ENCODE data around the gene TPST1. TPM values are rescaled to one million over a fixed set of nuclear protein-coding genes. Genes with fewer than 3 reads are reported as not detected.

Gene TPST1
- total and polyA plus RNA-seq, 2 donors (not counting 1 experiment from before 2014, with no cell fraction given) = 81.8 to 151 TPM

DNA sequence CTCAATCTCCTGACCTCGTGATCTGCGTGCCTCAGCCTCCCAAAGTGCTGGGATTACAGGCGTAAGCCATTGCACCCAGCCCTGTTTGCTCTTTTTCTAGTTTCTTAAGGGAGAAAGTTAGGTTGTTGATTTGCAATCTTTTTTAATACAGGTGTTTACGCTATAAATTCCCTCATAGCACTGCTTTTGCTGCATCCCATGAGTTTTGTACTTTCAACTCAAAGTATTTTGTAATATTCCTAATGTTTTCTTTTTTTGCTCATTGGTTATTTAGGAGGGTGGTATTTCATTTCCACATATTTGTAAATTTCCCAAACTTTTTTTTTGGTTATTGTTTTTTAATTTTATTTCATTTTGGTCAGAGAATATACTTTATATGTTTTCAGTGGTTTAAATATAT is 11.6 kb downstream of the TPST1 start:
- TF ChIP-seq, protein P1, sequence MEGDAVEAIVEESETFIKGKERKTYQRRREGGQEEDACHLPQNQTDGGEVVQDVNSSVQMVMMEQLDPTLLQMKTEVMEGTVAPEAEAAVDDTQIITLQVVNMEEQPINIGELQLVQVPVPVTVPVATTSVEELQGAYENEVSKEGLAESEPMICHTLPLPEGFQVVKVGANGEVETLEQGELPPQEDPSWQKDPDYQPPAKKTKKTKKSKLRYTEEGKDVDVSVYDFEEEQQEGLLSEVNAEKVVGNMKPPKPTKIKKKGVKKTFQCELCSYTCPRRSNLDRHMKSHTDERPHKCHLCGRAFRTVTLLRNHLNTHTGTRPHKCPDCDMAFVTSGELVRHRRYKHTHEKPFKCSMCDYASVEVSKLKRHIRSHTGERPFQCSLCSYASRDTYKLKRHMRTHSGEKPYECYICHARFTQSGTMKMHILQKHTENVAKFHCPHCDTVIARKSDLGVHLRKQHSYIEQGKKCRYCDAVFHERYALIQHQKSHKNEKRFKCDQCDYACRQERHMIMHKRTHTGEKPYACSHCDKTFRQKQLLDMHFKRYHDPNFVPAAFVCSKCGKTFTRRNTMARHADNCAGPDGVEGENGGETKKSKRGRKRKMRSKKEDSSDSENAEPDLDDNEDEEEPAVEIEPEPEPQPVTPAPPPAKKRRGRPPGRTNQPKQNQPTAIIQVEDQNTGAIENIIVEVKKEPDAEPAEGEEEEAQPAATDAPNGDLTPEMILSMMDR (conservative IDR thresholded peaks at IDR 0.05 in 1 of 2, IDR thresholded peaks at IDR 0.05 in 1 of 2; ENCODE audit: low read depth in 1 of 2, low read length in 2 of 2) = no peak
- no peak for TF ChIP-seq EZH2 (IDR thresholded peaks at IDR 0.05; ENCODE audit: low read length, missing control alignments)
- no peak for DNase-seq (ENCODE audit: low read depth in 2 of 2)
- H3K27ac ChIP-seq (ENCODE audit: insufficient read depth, low read length) = no peak overlapping the region
- H3K4me2 ChIP-seq (ENCODE audit: extremely low read depth, insufficient read depth, low read length) = no peak overlapping the region
- peaks cover 1% of the 10 kb centered on the region for H4K20me1 ChIP-seq (ENCODE audit: control insufficient read depth, extremely low read depth, insufficient read depth, low read length)
- H3K36me3 ChIP-seq (ENCODE audit: control insufficient read depth, insufficient read depth, low read length) = no peaks in the 10 kb centered on the region
- H3K9me3 ChIP-seq (ENCODE audit: control insufficient read depth, insufficient read depth, low read depth, low read length) = no peaks in the 10 kb centered on the region
- no peak overlapping the region for H3K4me3 ChIP-seq (replicated peaks in 1 of 4; ENCODE audit: control extremely low read depth in 1 of 4, insufficient read depth in 1 of 4, low read depth in 3 of 4, low read length in 4 of 4)
- H2AFZ ChIP-seq (ENCODE audit: low read length) = no peak overlapping the region
- no peak overlapping the region for H3K9ac ChIP-seq (ENCODE audit: insufficient read depth, low read length)
- H3K79me2 ChIP-seq (ENCODE audit: control insufficient read depth, insufficient read depth, low read length) = peaks cover 43% of the 10 kb centered on the region
- H3K27me3 ChIP-seq (ENCODE audit: control insufficient read depth, insufficient read depth, low read length) = no peaks in the 10 kb centered on the region
- H3K4me1 ChIP-seq (ENCODE audit: control insufficient read depth, extremely low read depth, insufficient read depth, low read length) = peaks cover 2% of the 10 kb centered on the region

DNA sequence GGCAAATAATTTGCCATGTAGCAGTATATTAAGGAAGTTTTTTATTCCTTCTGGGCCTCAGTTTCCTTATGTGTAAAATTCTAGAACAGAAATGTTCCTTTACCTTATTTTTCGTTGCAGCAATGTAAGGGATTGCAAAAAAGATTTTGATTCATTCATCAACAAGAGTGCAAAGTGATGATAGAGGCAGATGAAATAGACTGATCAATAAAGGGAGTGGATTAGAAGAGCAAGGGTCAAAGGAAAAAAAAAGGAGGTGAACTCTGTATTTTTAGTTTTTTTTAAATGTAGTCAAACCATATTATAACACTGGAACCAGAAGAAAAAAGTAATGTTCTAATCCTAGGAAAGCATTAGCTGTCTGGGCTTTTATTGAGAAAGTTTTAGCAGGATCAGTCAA is 14.7 kb downstream of the TPST1 start:
- H2AFZ ChIP-seq (ENCODE audit: low read length) = no peak overlapping the region

DNA sequence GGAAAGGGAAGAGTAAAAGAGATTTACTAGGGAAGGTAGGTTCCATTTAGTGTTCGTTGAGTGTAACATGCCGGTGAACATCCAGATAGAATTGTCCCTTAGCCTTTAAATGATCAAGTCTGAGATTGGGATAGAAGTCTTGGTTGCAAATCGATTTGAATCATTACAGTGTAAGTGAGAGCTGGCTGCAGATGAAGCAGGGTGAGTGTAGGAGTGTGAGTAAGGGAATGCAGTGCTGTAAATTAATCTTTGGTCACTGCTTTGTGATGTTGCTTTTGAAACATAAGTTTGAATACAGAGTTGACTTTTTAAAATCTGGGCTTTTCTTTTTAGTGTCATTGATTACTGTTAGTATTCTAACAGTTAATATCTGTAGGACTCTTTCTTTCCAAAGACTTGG is 16.3 kb downstream of the TPST1 start:
- H3K4me3 ChIP-seq (replicated peaks in 1 of 4; ENCODE audit: control extremely low read depth in 1 of 4, insufficient read depth in 1 of 4, low read depth in 3 of 4, low read length in 4 of 4) = no peak overlapping the region
- H4K20me1 ChIP-seq (ENCODE audit: control insufficient read depth, extremely low read depth, insufficient read depth, low read length) = peaks cover 1% of the 10 kb centered on the region
- H3K36me3 ChIP-seq (ENCODE audit: control insufficient read depth, insufficient read depth, low read length) = no peaks in the 10 kb centered on the region
- H3K4me2 ChIP-seq (ENCODE audit: extremely low read depth, insufficient read depth, low read length) = no peak overlapping the region
- no peaks in the 10 kb centered on the region for H3K4me1 ChIP-seq (ENCODE audit: control insufficient read depth, extremely low read depth, insufficient read depth, low read length)
- no peak overlapping the region for H3K9ac ChIP-seq (ENCODE audit: insufficient read depth, low read length)
- peaks cover 51% of the 10 kb centered on the region for H3K79me2 ChIP-seq (ENCODE audit: control insufficient read depth, insufficient read depth, low read length)
- DNase-seq (ENCODE audit: low read depth in 2 of 2) = peak in 1 of 2 donors; percentile 16
- no peaks in the 10 kb centered on the region for H3K27me3 ChIP-seq (ENCODE audit: control insufficient read depth, insufficient read depth, low read length)
- H3K9me3 ChIP-seq (ENCODE audit: control insufficient read depth, insufficient read depth, low read depth, low read length) = no peaks in the 10 kb centered on the region
- no peak overlapping the region for H3K27ac ChIP-seq (ENCODE audit: insufficient read depth, low read length)
- no peak for TF ChIP-seq EZH2 (IDR thresholded peaks at IDR 0.05; ENCODE audit: low read length, missing control alignments)
- TF ChIP-seq, protein P1 (conservative IDR thresholded peaks at IDR 0.05 in 1 of 2, IDR thresholded peaks at IDR 0.05 in 1 of 2; ENCODE audit: low read depth in 1 of 2, low read length in 2 of 2) = no peak
- no peak overlapping the region for H2AFZ ChIP-seq (ENCODE audit: low read length)

More for the DNA sequence above, 14.7 kb downstream of the TPST1 start:
- no peaks in the 10 kb centered on the region for H3K9me3 ChIP-seq (ENCODE audit: control insufficient read depth, insufficient read depth, low read depth, low read length)
- H3K27me3 ChIP-seq (ENCODE audit: control insufficient read depth, insufficient read depth, low read length) = no peaks in the 10 kb centered on the region
- no peaks in the 10 kb centered on the region for H3K4me1 ChIP-seq (ENCODE audit: control insufficient read depth, extremely low read depth, insufficient read depth, low read length)
- no peak overlapping the region for H3K4me2 ChIP-seq (ENCODE audit: extremely low read depth, insufficient read depth, low read length)
- DNase-seq (ENCODE audit: low read depth in 2 of 2) = no peak
- no peak overlapping the region for H3K9ac ChIP-seq (ENCODE audit: insufficient read depth, low read length)
- H4K20me1 ChIP-seq (ENCODE audit: control insufficient read depth, extremely low read depth, insufficient read depth, low read length) = peaks cover 1% of the 10 kb centered on the region
- TF ChIP-seq, protein P1 (conservative IDR thresholded peaks at IDR 0.05 in 1 of 2, IDR thresholded peaks at IDR 0.05 in 1 of 2; ENCODE audit: low read depth in 1 of 2, low read length in 2 of 2) = no peak
- TF ChIP-seq EZH2 (IDR thresholded peaks at IDR 0.05; ENCODE audit: low read length, missing control alignments) = no peak
- no peak overlapping the region for H3K4me3 ChIP-seq (replicated peaks in 1 of 4; ENCODE audit: control extremely low read depth in 1 of 4, insufficient read depth in 1 of 4, low read depth in 3 of 4, low read length in 4 of 4)
- peaks cover 44% of the 10 kb centered on the region for H3K79me2 ChIP-seq (ENCODE audit: control insufficient read depth, insufficient read depth, low read length)
- no peaks in the 10 kb centered on the region for H3K36me3 ChIP-seq (ENCODE audit: control insufficient read depth, insufficient read depth, low read length)
- no peak overlapping the region for H3K27ac ChIP-seq (ENCODE audit: insufficient read depth, low read length)
